Stimulated activated CD4-positive, alpha-beta T cell treated with anti-CD3 and anti-CD28 coated beads, Interleukin-1b, Interleukin-23, amount 100 ng/mL, for 48 hours (primary cell): Measurements from ENCODE around the gene SYT13.
A peak's percentile ranks its signal among the peaks of the same experiment; 100 is the strongest.

Source experiments
- DNase-seq: peaks from one replicate; pipeline ENCODE4 v3.0.0-alpha.2; 2020

Gene SYT13

DNA sequence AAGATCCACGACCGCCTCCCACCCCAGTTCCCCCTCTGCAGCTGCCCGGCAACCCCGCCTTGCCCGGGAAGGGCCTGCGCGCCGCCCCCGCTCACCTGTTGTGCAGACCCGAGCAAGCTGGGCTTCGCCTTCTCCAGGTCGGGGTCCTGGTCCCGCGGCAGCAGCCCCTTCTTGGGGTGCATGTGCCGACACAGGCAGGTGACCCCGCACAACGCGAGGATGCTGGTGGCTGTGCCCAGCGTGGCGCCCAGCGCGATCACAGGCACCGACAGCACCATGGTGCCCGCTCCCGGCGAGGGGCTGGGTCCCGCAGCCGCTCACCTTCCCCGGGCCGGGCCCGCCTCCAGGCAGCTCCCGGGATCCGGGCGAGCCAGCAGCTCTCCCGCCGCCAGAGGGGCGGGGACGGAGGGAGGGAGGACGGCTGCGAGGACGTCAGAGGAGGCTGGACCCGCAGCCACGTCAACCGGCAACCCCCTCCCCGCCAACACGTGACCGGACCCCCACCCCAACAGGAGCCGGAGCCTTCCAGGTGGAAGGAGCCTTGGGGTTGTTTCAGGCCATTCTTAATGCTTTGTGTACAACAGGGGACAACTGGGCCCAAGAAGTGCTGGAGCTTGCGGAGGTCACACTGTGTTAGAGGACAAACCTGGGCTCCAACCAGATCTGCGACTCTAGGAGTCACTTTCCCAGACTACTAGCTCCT, at the start of gene SYT13:
Gene SYT13, minus strand, starts transcription at position 412 of the 703 bp plus-strand sequence. Its CDS starts 134 bp downstream, at position 278.
- DNase-seq, result no peak

- no peak for DNase-seq
These were observed 49.3 kb upstream of the SYT13 start for GRCh38 chr11:45335434-45335833.

- DNase-seq, result no peak
These were observed 48.7 kb upstream of the SYT13 start for GRCh38 chr11:45334836-45335235.

DNA sequence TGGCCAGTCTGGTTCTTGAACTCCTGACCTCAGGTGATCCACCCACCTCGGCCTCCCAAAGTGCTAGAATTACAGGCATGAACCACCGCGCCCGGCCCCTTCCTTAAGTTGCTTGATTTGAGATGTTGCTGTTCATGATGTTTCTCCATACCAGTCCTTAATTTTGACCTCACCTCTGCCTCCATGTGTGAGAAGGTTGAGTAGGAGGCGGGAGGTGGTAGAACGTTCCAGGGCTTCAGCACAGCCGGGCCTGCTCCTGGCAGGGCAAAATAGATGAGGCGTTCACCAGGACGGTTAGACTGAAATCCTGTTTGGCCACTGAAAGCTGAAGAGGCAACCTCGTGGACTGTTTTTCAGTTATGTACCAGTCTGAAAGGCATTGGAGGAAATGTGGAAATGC, 48.3 kb upstream of the SYT13 start:
- DNase-seq, result no peak

DNA sequence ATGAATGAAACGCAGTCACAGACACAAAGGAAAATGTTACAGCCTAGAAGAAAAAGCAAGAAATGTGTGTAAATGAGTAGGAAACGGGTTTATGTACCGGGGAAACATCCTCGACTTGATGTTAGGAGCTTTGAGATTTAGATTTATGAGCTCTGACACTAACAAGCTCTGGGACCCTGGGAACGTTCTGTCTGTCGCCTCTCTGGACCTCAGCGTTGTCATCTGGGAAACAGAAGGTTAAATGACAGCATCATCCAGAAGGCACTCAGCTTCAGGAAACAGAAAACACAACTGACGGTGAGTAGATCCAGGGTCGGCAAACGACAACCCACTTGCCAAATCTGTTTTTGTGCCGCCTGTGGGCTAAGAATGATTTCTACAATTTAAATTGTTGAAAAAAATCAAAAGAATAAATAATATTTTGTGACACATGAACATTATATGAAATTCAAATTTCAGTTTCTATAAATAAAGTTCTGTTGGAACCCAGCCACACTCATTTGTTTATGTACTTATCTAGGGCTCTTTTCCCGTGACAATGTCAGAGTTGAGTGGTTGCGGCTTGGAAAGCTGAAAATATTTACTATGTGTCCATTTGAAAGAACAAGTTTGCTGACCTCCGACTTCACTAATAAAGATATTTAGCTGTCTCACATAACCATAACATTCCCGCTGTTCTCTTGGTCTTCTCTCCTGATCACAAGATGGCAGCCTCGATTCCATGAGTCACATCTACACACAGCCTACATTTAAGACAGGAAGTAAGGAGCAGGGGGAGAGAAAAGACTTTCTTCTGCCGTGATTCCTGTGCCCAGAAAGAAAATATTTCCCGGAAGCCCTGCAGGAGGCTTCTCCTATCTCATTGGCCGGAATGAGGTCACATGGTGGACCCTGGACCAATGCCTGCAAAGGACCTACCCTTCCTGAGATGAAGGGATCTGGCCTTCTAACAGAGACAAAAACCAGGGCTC, 47.1 kb upstream of the SYT13 start:
- DNase-seq, result no peak

- peak; percentile 13 for DNase-seq
These were observed 46.3 kb upstream of the SYT13 start for GRCh38 chr11:45332276-45332934.

GRCh38 chr11:45331839-45332238, 45.7 kb upstream of the SYT13 start:
- no peak for DNase-seq

- no peak for DNase-seq
These were observed 42.6 kb upstream of the SYT13 start for GRCh38 chr11:45328726-45329125.

DNA sequence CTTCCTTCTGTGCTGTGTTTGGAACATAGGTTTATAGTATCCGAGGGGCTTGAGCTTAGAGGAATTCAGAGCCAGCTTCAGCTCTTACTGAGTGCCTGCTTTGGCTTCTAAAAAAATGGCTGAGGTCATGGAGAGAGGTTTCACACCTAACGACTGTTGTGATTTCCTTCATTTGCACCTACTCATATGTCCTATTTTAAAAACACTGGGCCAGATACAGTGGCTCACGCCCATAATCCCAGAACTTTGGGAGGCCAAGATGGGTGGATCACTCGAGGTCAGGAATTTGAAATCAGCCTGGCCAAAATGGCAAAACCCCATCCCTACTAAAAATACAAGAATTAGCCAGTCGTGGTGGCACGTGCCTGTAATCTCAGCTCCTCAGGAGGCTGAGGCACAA, 38.3 kb upstream of the SYT13 start:
- no peak for DNase-seq

DNA sequence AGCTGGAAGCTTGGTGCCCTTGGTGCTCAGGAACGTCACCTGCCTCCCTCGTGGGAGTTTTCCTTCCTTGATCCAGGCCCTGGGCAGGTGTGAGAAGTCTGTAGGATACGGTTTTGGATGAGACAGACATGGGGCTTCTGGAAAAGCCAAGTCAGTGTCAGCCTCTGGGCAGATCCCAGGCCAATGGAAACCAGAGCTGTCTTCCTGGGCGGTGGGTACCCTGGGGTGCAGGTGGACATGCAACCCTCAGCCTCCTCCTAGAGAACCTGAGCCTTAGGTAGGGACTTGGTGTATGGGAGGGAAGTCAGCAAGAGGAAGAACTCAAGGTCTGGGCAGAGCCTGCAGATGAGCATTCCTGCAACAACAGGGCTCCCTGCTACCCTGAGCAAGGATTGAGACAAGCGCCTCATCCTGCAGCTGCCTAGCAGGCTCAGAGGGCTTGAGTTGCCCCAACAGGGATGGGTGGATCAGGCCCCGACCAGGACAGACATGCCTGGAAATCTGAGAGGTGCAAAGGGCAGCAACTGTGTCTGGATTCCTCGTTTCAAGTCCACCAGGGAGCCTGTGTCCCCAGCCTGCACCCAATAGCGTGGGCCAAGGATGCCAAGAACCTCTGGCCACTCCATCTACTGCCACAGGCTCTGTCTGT, 37.6 kb upstream of the SYT13 start:
- no peak for DNase-seq

DNA sequence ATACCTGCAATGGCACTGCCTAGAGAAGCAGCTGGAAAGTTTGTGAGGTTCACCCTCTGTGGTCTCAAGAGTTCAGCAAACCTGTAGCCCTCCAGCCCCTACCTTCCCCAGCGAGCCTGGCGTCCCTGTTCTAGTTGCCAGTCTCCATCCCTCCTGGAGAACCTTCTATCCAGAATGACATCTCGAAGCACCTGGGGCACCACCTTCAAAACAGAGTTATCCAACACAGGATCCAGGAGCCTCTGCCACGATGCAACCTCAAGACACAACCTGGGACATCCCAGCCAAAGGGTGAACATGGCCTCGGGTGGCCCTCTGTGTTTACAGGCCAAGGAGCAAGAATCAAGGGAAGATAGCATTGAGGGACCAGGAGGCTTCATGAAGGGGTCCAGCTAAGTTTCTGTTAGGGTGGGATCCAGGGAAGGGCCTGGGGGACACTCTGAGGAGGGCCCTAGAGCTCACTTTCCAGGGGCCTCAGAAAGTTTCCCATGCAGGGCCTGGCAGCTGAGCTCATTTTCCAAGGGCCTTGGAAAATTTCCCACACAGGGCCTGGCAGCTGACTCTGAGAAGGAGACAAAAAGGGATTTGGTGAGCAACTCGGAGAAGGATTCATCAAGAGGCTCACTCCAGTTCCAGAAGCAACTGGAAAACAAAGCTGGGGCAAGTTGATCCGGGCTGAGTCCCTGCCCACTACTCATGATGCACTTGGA, 36.9 kb upstream of the SYT13 start:
- DNase-seq, result no peak

- no peak for DNase-seq
These were observed 36.1 kb upstream of the SYT13 start for GRCh38 chr11:45322111-45322705.

DNA sequence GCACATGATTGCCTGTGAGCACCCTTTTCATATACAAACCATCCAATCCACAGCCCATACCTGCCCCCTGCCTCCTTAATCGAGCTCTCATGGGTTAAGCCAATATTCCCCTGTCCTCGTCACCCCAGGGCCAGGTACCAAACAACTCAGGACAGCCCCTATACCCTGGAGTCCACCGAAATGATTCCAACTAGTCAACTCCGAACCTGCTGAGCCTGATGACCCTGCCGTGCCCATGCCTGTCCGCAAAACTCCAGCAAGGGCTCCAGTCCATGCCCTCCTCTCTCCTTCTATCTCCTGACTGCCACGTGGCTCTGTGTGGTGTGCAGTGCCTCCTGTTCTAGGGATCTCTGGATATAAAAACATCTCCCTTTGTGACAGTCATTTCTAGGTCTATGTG, 35.5 kb upstream of the SYT13 start:
- DNase-seq, result no peak

DNA sequence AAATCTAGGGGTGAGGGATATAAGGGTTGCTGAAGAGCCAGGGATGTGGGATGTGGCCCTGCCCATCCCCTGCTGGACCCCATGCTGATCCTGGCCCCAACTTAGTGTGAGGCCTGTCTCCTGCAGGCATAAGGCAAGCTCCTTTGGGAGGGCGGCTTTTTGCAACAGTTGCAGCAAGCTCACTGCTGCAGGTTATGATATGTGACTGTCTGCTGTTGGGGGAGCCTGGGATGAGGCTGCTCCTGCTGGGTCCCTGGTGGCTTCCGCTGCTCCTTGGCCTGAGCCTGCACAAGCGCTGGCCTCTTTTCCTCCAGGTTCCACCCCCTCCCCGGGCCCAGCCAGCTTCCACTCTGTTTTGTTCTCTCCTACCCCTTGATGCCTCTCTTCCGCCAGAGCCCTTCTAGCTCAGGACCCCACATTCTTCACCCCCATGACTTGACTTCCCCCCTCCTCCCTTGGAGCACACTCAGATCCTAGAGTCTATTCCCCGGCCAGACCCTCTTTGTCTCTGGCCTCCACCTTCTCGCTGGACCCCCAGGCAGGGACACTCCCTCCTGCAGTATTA, 35.0 kb upstream of the SYT13 start:
- DNase-seq, result no peak

DNA sequence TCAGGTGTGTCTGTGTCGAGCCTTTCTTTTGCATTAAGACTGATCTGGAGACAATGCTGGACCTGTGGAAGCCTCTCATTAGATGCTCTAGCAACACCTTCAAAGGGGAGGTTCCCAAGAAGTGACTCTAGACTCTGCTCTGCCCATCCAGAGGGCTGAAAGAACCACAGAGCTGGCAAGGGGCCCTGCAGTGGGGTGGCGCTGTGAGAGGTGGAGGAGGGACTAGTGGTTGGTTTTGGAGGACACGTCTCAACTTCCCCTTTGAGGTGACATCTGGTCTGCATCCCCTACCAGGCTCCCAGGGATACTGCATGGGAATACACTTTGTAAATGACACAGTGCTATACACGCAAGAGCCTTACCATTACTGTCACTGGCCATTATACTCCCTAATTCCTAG, 34.2 kb upstream of the SYT13 start:
- DNase-seq, result no peak

DNA sequence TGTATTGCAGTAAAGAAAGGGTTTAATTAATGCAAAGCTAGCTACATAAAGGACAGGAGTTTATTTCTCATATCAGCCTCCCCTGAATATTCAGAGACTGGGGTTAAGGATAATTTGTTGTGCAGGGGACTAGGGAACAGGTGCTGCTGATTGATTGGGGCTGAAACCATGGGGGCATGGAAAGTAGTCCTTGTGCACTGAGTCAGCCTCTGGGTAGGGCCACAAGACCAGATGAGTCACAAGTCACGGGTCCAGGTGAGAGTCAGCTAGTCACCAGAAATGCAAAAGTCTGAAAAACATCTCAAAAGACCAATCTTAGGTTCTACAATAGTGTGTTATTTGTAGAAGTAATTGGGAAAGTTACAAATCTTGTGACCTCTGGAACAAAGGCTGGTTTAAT, 32.9 kb upstream of the SYT13 start:
- peak; percentile 7 for DNase-seq

DNA sequence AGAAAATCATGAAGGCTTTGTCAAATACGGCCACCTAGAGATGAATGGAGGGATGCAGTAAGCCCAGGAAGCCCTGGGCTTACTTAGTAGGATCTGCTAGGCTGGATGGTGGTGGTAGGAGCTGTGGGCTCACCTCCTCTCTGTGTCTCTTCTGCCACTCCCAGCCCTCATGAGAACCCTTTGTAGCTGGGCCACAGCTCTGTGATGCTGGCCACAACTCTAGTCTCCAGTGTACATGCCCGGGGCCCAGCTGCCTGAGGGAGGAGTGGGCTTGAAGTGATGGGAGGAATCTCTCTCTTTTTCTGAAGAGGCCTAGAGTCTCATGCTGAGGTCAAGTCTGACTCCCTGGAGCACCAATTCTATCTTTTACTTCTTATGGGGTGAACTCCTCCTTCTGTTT, 32.4 kb upstream of the SYT13 start:
- DNase-seq, result no peak

- DNase-seq, result no peak
These were observed 30.1 kb upstream of the SYT13 start for GRCh38 chr11:45316258-45316657.

- DNase-seq, result no peak
These were observed 28.8 kb upstream of the SYT13 start for GRCh38 chr11:45314900-45315299.

DNA sequence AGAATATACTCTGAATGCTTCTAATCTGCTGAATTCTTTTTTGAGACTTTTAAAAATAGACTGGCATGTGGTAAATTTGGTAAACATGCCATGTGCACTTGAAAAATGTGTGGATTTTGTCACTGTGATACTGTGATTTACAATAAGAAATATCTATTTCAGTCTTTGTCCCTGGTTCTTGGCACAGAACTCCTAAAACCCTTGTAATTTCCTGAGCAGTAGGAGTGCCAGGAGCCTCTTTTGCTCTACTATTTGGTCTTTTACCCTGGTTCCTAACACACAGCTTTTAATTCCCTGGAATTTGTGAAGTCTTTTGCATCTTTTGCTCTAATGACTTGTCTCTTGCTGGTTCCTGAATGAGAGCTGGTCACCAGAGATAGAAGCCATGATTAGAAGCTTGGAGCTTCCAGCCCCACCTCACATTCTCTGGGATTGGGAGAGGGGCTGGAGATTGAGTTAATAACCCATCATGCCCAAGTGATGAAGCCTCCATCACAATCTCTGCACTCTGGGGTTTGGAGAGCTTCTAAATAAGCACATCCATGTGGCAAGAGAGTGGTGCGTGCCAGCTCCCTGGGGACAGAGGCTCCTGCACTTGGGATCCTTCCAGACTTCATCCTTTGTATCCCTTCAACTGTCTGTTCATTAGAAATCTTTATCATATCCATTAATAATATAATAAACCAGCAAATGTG, 27.2 kb upstream of the SYT13 start:
- DNase-seq, result no peak
